HEK293 (cell line): ENCODE results near the gene MACROH2A2.

Experiments used
- GFI1B ChIP-seq: fragments of 450-650 bp; formaldehyde crosslinking; IDR thresholded peaks from 2 replicates; pipeline ENCODE4 v1.5.1; 2016; ENCODE audit warnings: missing biosample characterization, missing genetic modification characterization
- GLI2 ChIP-seq: fragments of 450-650 bp; formaldehyde crosslinking; IDR thresholded peaks from 2 replicates; pipeline ENCODE4; 2017; ENCODE audit warnings: missing biosample characterization, missing genetic modification characterization, low read depth, borderline replicate concordance
- GLI4 ChIP-seq: fragments of 450-650 bp; formaldehyde crosslinking; IDR thresholded peaks from 2 replicates; pipeline ENCODE4 v1.5.1; 2016; ENCODE audit warnings: missing biosample characterization, missing genetic modification characterization
- KLF16 ChIP-seq: fragments of 450-650 bp; formaldehyde crosslinking; IDR thresholded peaks from 2 replicates; pipeline ENCODE4 v1.5.1; 2017; ENCODE audit warnings: missing biosample characterization, missing genetic modification characterization
- KLF7 ChIP-seq: fragments of 450-650 bp; formaldehyde crosslinking; IDR thresholded peaks from 2 replicates; pipeline ENCODE4 v1.5.1; 2016; ENCODE audit warnings: missing biosample characterization, missing genetic modification characterization, borderline replicate concordance
- KLF8 ChIP-seq: fragments of 450-650 bp; formaldehyde crosslinking; IDR thresholded peaks from 2 replicates; pipeline ENCODE4 v1.5.1; 2016; ENCODE audit warnings: missing biosample characterization, missing genetic modification characterization
- SALL2 ChIP-seq: fragments of 450-650 bp; formaldehyde crosslinking; IDR thresholded peaks from 2 replicates; pipeline ENCODE4 v1.5.0; 2017; ENCODE audit warnings: missing biosample characterization, mild to moderate bottlenecking, missing genetic modification characterization, borderline replicate concordance
- SETDB1 ChIP-seq: IDR thresholded peaks from one replicate; pipeline ENCODE4 v1.6.1; 2017; ENCODE audit warnings: mild to moderate bottlenecking, low read length, moderate library complexity, mixed read lengths; ENCODE audit not compliant: insufficient read length
- SP7 ChIP-seq: fragments of 450-650 bp; formaldehyde crosslinking; IDR thresholded peaks from 2 replicates; pipeline ENCODE4 v1.5.1; 2016; ENCODE audit warnings: missing biosample characterization, missing genetic modification characterization
- ZBTB20 ChIP-seq: fragments of 450-650 bp; formaldehyde crosslinking; IDR thresholded peaks from 2 replicates; pipeline ENCODE4 v1.5.1; 2016; ENCODE audit warnings: missing biosample characterization, missing genetic modification characterization
- ZBTB7A ChIP-seq: fragments of 450-650 bp; formaldehyde crosslinking; IDR thresholded peaks from 2 replicates; pipeline ENCODE4 v1.5.1; 2016; ENCODE audit warnings: low read depth, missing biosample characterization, missing genetic modification characterization
- ZNF112 ChIP-seq: fragments of 450-650 bp; formaldehyde crosslinking; IDR thresholded peaks from 2 replicates; pipeline ENCODE4 v1.5.0; 2017; ENCODE audit warnings: missing biosample characterization, missing genetic modification characterization
- ZNF114 ChIP-seq: fragments of 450-650 bp; formaldehyde crosslinking; IDR thresholded peaks from 2 replicates; pipeline ENCODE4 v1.5.0; 2017; ENCODE audit warnings: missing biosample characterization, missing genetic modification characterization
- ZNF184 ChIP-seq: fragments of 450-650 bp; IDR thresholded peaks from 2 replicates; pipeline ENCODE4 v1.5.1; 2018; ENCODE audit warnings: missing biosample characterization, mild to moderate bottlenecking, missing genetic modification characterization
- ZNF223 ChIP-seq: fragments of 450-650 bp; formaldehyde crosslinking; IDR thresholded peaks from 2 replicates; pipeline ENCODE4 v1.5.1; 2016; ENCODE audit warnings: missing biosample characterization, missing genetic modification characterization
- ZNF24 ChIP-seq: fragments of 450-650 bp; formaldehyde crosslinking; IDR thresholded peaks from 2 replicates; pipeline ENCODE4 v1.5.1; 2016; ENCODE audit warnings: missing biosample characterization, missing genetic modification characterization
- ZNF292 ChIP-seq: fragments of 450-650 bp; formaldehyde crosslinking; IDR thresholded peaks from 2 replicates; pipeline ENCODE4 v1.5.1; 2016; ENCODE audit warnings: low read depth, missing biosample characterization, missing genetic modification characterization, borderline replicate concordance
- ZNF302 ChIP-seq: fragments of 450-650 bp; formaldehyde crosslinking; IDR thresholded peaks from 2 replicates; pipeline ENCODE4 v1.5.1; 2016; ENCODE audit warnings: missing biosample characterization, missing genetic modification characterization, low read depth
- ZNF350 ChIP-seq: fragments of 450-650 bp; formaldehyde crosslinking; IDR thresholded peaks from 2 replicates; pipeline ENCODE4 v1.5.0; 2017; ENCODE audit warnings: missing biosample characterization, mild to moderate bottlenecking, missing genetic modification characterization
- ZNF37A ChIP-seq: fragments of 450-650 bp; IDR thresholded peaks from 2 replicates; pipeline ENCODE4 v1.5.1; 2018; ENCODE audit warnings: missing biosample characterization, missing genetic modification characterization
- ZNF48 ChIP-seq: fragments of 450-650 bp; formaldehyde crosslinking; IDR thresholded peaks from 2 replicates; pipeline ENCODE4 v1.5.1; 2016; ENCODE audit warnings: missing biosample characterization, missing genetic modification characterization
- ZNF501 ChIP-seq: fragments of 450-650 bp; formaldehyde crosslinking; IDR thresholded peaks from 2 replicates; pipeline ENCODE4 v1.5.1; 2016; ENCODE audit warnings: missing biosample characterization, missing genetic modification characterization
- ZNF518A ChIP-seq: fragments of 450-650 bp; formaldehyde crosslinking; conservative IDR thresholded peaks from 2 replicates; pipeline ENCODE4 v1.5.1; 2016; ENCODE audit warnings: low read depth, missing biosample characterization, missing genetic modification characterization
- ZNF670 ChIP-seq: fragments of 450-650 bp; formaldehyde crosslinking; IDR thresholded peaks from 2 replicates; pipeline ENCODE4 v1.5.1; 2016; ENCODE audit warnings: missing biosample characterization, missing genetic modification characterization, low read depth
- ZNF768 ChIP-seq: fragments of 450-650 bp; formaldehyde crosslinking; IDR thresholded peaks from 2 replicates; pipeline ENCODE4 v1.5.1; 2018; ENCODE audit warnings: missing biosample characterization, mild to moderate bottlenecking, missing genetic modification characterization
- ZNF792 ChIP-seq: fragments of 450-650 bp; formaldehyde crosslinking; IDR thresholded peaks from 2 replicates; pipeline ENCODE4 v1.5.1; 2016; ENCODE audit warnings: missing biosample characterization, missing genetic modification characterization
- ZSCAN23 ChIP-seq: fragments of 450-650 bp; formaldehyde crosslinking; IDR thresholded peaks from 2 replicates; pipeline ENCODE4 v1.5.1; 2016; ENCODE audit warnings: missing biosample characterization, missing genetic modification characterization
- ZSCAN4 ChIP-seq: fragments of 450-650 bp; formaldehyde crosslinking; IDR thresholded peaks from 2 replicates; pipeline ENCODE4 v1.5.1; 2017; ENCODE audit warnings: missing biosample characterization, missing genetic modification characterization
- TF ChIP-seq, protein P1 (sequence below): fragments of 450-650 bp; formaldehyde crosslinking; IDR thresholded peaks from 2 replicates; pipeline ENCODE4 v1.5.1; 2016; ENCODE audit warnings: missing biosample characterization, missing genetic modification characterization
- TF ChIP-seq, protein P2 (sequence below): fragments of 450-650 bp; IDR thresholded peaks from 2 replicates; pipeline ENCODE4 v1.5.1; 2018; ENCODE audit warnings: missing biosample characterization, mild to moderate bottlenecking, missing genetic modification characterization

Gene MACROH2A2

DNA sequence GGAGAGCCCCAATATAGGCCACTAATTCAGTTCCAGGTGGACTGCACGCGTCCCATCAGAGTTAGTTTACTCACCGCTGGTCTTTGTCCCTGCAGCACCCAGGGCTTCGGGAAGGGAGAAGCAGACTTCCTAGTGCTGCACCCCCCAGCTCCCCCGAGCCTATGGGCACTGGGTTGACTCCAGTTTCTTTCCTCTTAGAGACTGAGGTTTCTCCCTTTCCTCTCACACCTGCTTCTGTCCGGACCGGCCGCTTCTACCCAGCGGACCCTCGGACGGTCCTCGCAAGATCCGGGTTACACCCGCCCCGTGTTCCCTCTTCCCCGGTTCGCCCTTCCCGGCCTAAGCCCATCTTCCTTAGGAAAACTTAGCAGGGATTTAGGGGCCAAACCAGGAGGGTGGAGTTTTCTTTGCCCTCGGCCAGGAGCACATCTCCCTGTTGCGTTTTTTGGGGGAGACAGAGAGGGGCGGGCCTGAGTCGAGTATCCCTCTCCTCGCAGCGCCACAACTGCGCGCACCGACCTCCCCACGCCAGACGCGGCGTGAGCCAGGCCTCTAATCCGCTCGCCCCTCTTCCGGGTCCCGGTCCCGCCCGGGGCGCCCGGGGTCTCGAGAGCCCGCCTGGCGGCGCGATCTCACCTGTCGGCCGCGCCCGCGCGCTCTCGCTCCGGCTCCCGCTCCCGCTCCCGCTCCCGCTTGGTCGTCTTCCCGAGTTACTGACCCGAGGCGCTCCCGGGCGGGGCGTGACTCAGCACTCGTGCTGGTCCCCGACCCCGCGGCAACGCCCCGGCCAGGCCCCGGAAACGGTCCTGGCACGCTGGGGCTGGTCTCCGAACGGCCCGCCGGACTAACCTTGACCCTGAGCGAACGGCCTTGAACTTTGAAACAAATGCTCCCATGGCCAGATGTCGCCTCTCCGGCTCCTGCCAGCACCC, 79.7 kb downstream of the MACROH2A2 start, which contains the start of gene AIFM2 (continued):
- TF ChIP-seq, protein P1, sequence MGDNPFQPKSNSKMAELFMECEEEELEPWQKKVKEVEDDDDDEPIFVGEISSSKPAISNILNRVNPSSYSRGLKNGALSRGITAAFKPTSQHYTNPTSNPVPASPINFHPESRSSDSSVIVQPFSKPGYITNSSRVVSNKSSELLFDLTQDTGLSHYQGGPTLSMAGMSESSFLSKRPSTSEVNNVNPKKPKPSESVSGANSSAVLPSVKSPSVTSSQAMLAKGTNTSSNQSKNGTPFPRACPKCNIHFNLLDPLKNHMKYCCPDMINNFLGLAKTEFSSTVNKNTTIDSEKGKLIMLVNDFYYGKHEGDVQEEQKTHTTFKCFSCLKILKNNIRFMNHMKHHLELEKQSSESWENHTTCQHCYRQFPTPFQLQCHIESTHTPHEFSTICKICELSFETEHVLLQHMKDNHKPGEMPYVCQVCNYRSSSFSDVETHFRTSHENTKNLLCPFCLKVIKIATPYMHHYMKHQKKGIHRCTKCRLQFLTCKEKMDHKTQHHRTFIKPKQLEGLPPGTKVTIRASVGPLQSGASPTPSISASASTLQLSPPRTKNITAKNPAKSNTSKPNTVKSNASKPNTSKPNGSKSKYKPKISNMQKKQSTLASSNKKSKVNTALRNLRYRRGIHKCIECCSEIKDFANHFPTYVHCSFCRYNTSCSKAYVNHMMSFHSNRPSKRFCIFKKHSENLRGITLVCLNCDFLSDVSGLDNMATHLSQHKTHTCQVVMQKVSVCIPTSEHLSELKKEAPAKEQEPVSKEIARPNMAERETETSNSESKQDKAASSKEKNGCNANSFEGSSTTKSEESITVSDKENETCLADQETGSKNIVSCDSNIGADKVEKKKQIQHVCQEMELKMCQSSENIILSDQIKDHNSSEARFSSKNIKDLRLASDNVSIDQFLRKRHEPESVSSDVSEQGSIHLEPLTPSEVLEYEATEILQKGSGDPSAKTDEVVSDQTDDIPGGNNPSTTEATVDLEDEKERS (tag by site-specific recombination), result no peak
- TF ChIP-seq ZNF670, result no peak
- TF ChIP-seq GLI4 (tag by site-specific recombination), result no peak
- TF ChIP-seq SETDB1, result no peak
- TF ChIP-seq SP7 (tag by site-specific recombination), result peak; percentile 69
- TF ChIP-seq ZNF518A (tag by site-specific recombination), result no peak
- no peak for TF ChIP-seq ZNF24 (tag by site-specific recombination)
- no peak for TF ChIP-seq ZBTB7A (tag by site-specific recombination)
- no peak for TF ChIP-seq ZSCAN23 (tag by site-specific recombination)
- TF ChIP-seq ZSCAN4, result no peak
- no peak for TF ChIP-seq ZNF114 (tag by site-specific recombination)
- TF ChIP-seq, protein P2, sequence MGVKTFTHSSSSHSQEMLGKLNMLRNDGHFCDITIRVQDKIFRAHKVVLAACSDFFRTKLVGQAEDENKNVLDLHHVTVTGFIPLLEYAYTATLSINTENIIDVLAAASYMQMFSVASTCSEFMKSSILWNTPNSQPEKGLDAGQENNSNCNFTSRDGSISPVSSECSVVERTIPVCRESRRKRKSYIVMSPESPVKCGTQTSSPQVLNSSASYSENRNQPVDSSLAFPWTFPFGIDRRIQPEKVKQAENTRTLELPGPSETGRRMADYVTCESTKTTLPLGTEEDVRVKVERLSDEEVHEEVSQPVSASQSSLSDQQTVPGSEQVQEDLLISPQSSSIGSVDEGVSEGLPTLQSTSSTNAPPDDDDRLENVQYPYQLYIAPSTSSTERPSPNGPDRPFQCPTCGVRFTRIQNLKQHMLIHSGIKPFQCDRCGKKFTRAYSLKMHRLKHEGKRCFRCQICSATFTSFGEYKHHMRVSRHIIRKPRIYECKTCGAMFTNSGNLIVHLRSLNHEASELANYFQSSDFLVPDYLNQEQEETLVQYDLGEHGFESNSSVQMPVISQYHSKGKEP (tag by site-specific recombination), result no peak
- TF ChIP-seq ZNF48 (tag by site-specific recombination), result no peak
- no peak for TF ChIP-seq SALL2
- TF ChIP-seq ZNF792 (tag by site-specific recombination), result no peak
- no peak for TF ChIP-seq ZNF37A (tag by site-specific recombination)
- TF ChIP-seq ZNF501 (tag by site-specific recombination), result no peak
- no peak for TF ChIP-seq ZNF768 (tag by site-specific recombination)
- no peak for TF ChIP-seq ZNF112
- TF ChIP-seq ZNF350 (tag by site-specific recombination), result no peak
- TF ChIP-seq KLF8, result peak; percentile 78; the same call in 1 of the 2 replicates
- TF ChIP-seq GLI2, result no peak
- TF ChIP-seq ZNF223 (tag by site-specific recombination), result no peak
- peak; percentile 60; the same call in 1 of the 2 replicates for TF ChIP-seq KLF16 (tag by site-specific recombination)
- no peak for TF ChIP-seq ZNF292 (tag by site-specific recombination)
- TF ChIP-seq GFI1B, result no peak
- peak; percentile 95 for TF ChIP-seq ZBTB20 (tag by site-specific recombination)
- TF ChIP-seq KLF7, result peak; percentile 85; the same call in 1 of the 2 replicates
- no peak for TF ChIP-seq ZNF302 (tag by site-specific recombination)
- TF ChIP-seq ZNF184 (tag by site-specific recombination), result no peak
